Measurements from ENCODE around the gene BPI.

GRCh38 chr20:38256021-38256420 is 47.9 kb upstream of the BPI start:
- TF ChIP-seq CTCF (IDR thresholded peaks at IDR 0.05) (no peak), EZH2 (IDR thresholded peaks at IDR 0.05; ENCODE audit: borderline replicate concordance, insufficient read depth, low read depth, low read length, poor library complexity, severe bottlenecking) (no peak)

All from B cell (primary cell).